Hepatocyte (in vitro differentiated cells): ENCODE data around the gene CCDC32. TPM values are rescaled to one million over a fixed set of nuclear protein-coding genes. Genes with fewer than 3 reads are reported as not detected.

Experiments
- DNase-seq: peaks from one replicate; pipeline ENCODE4 v3.0.0-alpha.2; 2016; ENCODE audit warnings: low spot score
- H2AFZ ChIP-seq: fragments of 200-600 bp; sonication (generic); 2 replicates; pipeline ENCODE4 v1.6.0; 2016; ENCODE audit warnings: antibody characterized with exemption, mild to moderate bottlenecking
- H3K27ac ChIP-seq: fragments of 200-600 bp; sonication (generic); 2 replicates; pipeline ENCODE4 v1.5.1; 2016; ENCODE audit warnings: mild to moderate bottlenecking
- H3K27me3 ChIP-seq: fragments of 200-600 bp; sonication (generic); 2 replicates; pipeline ENCODE4 v1.6.1; 2016
- H3K36me3 ChIP-seq: fragments of 200-600 bp; sonication (generic); replicated peaks from 2 replicates; pipeline ENCODE4 v1.5.1; 2016; ENCODE audit warnings: low read depth; ENCODE audit not compliant: insufficient read depth
- H3K4me1 ChIP-seq: fragments of 200-600 bp; sonication (generic); 2 replicates; pipeline ENCODE4 v1.5.1; 2016; ENCODE audit warnings: mild to moderate bottlenecking, moderate library complexity; ENCODE audit not compliant: insufficient read depth
- H3K4me2 ChIP-seq: fragments of 200-600 bp; sonication (generic); 2 replicates; pipeline ENCODE4 v1.6.0; 2016
- H3K4me3 ChIP-seq: fragments of 200-600 bp; sonication (generic); 2 replicates; pipeline ENCODE4 v1.5.1; 2016; ENCODE audit warnings: mild to moderate bottlenecking
- H3K79me2 ChIP-seq: fragments of 200-600 bp; sonication (generic); 2 replicates; pipeline ENCODE4 v1.6.0; 2017; ENCODE audit warnings: mild to moderate bottlenecking
- H3K9me2 ChIP-seq: fragments of 200-600 bp; sonication (generic); replicated peaks from 2 replicates; pipeline ENCODE4 v1.6.0; 2017; ENCODE audit warnings: mild to moderate bottlenecking; ENCODE audit not compliant: insufficient read depth
- H3K9me3 ChIP-seq: fragments of 200-600 bp; sonication (generic); 2 replicates; pipeline ENCODE4 v1.5.1; 2016; ENCODE audit warnings: low read depth, mild to moderate bottlenecking
- H4K20me1 ChIP-seq: fragments of 200-600 bp; sonication (generic); 2 replicates; pipeline ENCODE4 v1.6.0; 2016; ENCODE audit warnings: mild to moderate bottlenecking; ENCODE audit not compliant: insufficient read depth, poor library complexity, severe bottlenecking
- CTCF ChIP-seq: fragments of 200-600 bp; sonication (generic); IDR thresholded peaks from 2 replicates; pipeline ENCODE4 v1.5.1; 2016; ENCODE audit warnings: antibody characterized with exemption, mild to moderate bottlenecking; ENCODE audit not compliant: poor library complexity
- EZH2 ChIP-seq: fragments of 200-600 bp; sonication (generic); IDR thresholded peaks from 2 replicates; pipeline ENCODE4 v1.6.1; 2016; ENCODE audit warnings: antibody characterized with exemption, mild to moderate bottlenecking, borderline replicate concordance
- EZH2phosphoT487 ChIP-seq: fragments of 200-600 bp; sonication (generic); IDR thresholded peaks from one replicate; pipeline ENCODE4 v1.6.1; 2018; ENCODE audit warnings: antibody characterized with exemption, mild to moderate bottlenecking, low read depth, moderate library complexity; ENCODE audit not compliant: unreplicated experiment, severe bottlenecking
- WGBS: methylation state at CpG from one replicate; pipeline ENCODE4 v1.1.6; 2016; ENCODE audit warnings: low lambda C conversion rate; ENCODE audit errors: missing lambda C conversion rate; 5-methylcytosine and 5-hydroxymethylcytosine counted together
- polyA plus RNA-seq: library from polyadenylated mRNA; unstranded; fragments of >200 nt; fragmentation: Nextera tagmentation; extraction: Ambion mirVana; gene quantifications from 2 replicates; pipeline ENCODE4 v1.2.1, GENCODE V29; 2016
- total RNA-seq: library from RNA; depleted of rRNA; stranded (reverse); fragments of >200 nt; gene quantifications from 2 replicates; pipeline ENCODE4 v1.2.3, GENCODE V29; 2014

The CCDC32 gene
- total and polyA plus RNA-seq, 2 experiments from 2014 or later = 25.7 to 30.9 TPM

GRCh38 chr15:40550341-40551037 is 14.4 kb downstream of the CCDC32 start:
- H3K4me1 ChIP-seq = no peaks in the 10 kb centered on the region
- H3K9me3 ChIP-seq = no peaks in the 10 kb centered on the region
- H3K9me2 ChIP-seq = no peaks in the 10 kb centered on the region
- H3K4me2 ChIP-seq = no peak overlapping the region
- H4K20me1 ChIP-seq = no peaks in the 10 kb centered on the region
- no peak for DNase-seq
- no peak overlapping the region for H2AFZ ChIP-seq
- H3K36me3 ChIP-seq = no peaks in the 10 kb centered on the region
- WGBS = 97% methylated on average over 6 of the region's 6 CpGs
- H3K4me3 ChIP-seq = no peak overlapping the region
- TF ChIP-seq EZH2 = no peak
- no peak for TF ChIP-seq CTCF
- no peak for TF ChIP-seq EZH2phosphoT487
- no peak overlapping the region for H3K27ac ChIP-seq
- H3K27me3 ChIP-seq = no peaks in the 10 kb centered on the region
- H3K79me2 ChIP-seq = no peaks in the 10 kb centered on the region

- no peak for TF ChIP-seq CTCF
- no peak for TF ChIP-seq EZH2phosphoT487
- TF ChIP-seq EZH2 = no peak
- 83% methylated on average over 9 of the region's 9 CpGs for WGBS
- Histone ChIP-seq H2AFZ (no peak overlapping the region), H3K36me3 (no peaks in the 10 kb centered on the region), H3K27ac (no peak overlapping the region), H3K4me1 (no peaks in the 10 kb centered on the region), H3K27me3 (no peaks in the 10 kb centered on the region), H4K20me1 (no peaks in the 10 kb centered on the region), H3K9me3 (no peaks in the 10 kb centered on the region), H3K9me2 (no peaks in the 10 kb centered on the region), H3K4me2 (no peak overlapping the region), H3K4me3 (no peak overlapping the region), H3K79me2 (no peaks in the 10 kb centered on the region)
- no peak for DNase-seq
Measured at GRCh38 chr15:40549894-40550293, 14.9 kb downstream of the CCDC32 start.

GRCh38 chr15:40548610-40549009 is 16.2 kb downstream of the CCDC32 start:
- Histone ChIP-seq H4K20me1 (no peaks in the 10 kb centered on the region), H2AFZ (no peak overlapping the region), H3K4me2 (no peak overlapping the region), H3K27me3 (no peaks in the 10 kb centered on the region), H3K4me1 (no peaks in the 10 kb centered on the region), H3K36me3 (no peaks in the 10 kb centered on the region), H3K9me2 (no peaks in the 10 kb centered on the region), H3K9me3 (no peaks in the 10 kb centered on the region), H3K79me2 (no peaks in the 10 kb centered on the region), H3K4me3 (no peak overlapping the region), H3K27ac (no peak overlapping the region)
- no peak for DNase-seq
- WGBS = 87% methylated on average over 2 of the region's 2 CpGs
- TF ChIP-seq EZH2phosphoT487 = no peak
- TF ChIP-seq EZH2 = no peak
- no peak for TF ChIP-seq CTCF
